DOHH2 (cell line): Measurements from ENCODE around the gene CD63.

ENCODE experiments used
- EZH2phosphoT487 ChIP-seq: fragments of 200-600 bp; sonication (generic); IDR thresholded peaks from 2 replicates; pipeline ENCODE4 v1.6.1; 2017; ENCODE audit warnings: borderline replicate concordance, mild to moderate bottlenecking, antibody characterized with exemption, low read length, moderate library complexity, mixed read lengths
- TF ChIP-seq, protein P1 (sequence below): fragments of 200-600 bp; sonication (generic); IDR thresholded peaks from one replicate; pipeline ENCODE4 v1.5.1; 2014; ENCODE audit warnings: antibody characterized with exemption, mild to moderate bottlenecking, low read depth, low read length; ENCODE audit not compliant: poor library complexity, severe bottlenecking

DNA sequence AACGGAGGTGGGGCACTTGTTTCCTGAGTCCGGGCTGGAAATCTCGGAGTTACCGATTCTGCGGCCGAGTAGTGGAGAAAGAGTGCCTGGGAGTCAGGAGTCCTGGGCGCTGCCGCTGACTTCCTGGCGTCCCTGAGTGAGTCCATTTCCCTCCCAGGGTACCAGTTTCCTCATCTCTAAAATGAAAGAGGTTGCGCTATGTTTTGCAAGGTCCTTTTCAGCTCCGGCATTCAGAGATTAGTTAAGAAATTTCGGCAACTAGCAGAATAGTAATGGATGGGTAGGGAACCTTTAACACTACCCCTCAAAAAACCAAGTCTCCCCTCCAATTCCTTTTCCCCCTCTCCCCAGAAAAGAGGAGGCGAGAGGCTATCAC, 12.2 kb downstream of the CD63 start:
- TF ChIP-seq, protein P1, sequence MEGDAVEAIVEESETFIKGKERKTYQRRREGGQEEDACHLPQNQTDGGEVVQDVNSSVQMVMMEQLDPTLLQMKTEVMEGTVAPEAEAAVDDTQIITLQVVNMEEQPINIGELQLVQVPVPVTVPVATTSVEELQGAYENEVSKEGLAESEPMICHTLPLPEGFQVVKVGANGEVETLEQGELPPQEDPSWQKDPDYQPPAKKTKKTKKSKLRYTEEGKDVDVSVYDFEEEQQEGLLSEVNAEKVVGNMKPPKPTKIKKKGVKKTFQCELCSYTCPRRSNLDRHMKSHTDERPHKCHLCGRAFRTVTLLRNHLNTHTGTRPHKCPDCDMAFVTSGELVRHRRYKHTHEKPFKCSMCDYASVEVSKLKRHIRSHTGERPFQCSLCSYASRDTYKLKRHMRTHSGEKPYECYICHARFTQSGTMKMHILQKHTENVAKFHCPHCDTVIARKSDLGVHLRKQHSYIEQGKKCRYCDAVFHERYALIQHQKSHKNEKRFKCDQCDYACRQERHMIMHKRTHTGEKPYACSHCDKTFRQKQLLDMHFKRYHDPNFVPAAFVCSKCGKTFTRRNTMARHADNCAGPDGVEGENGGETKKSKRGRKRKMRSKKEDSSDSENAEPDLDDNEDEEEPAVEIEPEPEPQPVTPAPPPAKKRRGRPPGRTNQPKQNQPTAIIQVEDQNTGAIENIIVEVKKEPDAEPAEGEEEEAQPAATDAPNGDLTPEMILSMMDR = no peak
- no peak for TF ChIP-seq EZH2phosphoT487
